ENCODE measurements around the gene GJB3.

DNA sequence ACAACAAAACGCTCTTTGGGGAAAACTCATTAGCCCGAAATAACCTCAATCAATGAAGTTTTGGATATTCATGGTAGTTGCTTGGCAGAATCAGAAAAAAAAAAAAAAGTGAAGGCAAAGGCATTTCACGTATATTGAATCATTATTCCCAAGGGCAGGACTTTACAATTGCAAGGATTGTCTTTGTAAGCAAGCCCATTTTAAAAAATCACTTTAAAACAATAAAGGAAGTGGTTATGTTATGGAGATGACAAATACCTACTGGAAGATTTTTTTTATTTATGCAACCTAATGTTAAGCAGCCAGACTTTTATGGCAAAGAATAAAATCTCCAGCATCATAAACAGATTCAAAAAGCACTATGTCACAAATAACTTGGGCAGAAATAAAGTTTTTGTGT lies 12.2 kb upstream of the GJB3 start:
- TF ChIP-seq EZH2 (IDR thresholded peaks at IDR 0.05; ENCODE audit: insufficient read depth, poor library complexity, severe bottlenecking) (no peak), EZH2phosphoT487 (IDR thresholded peaks at IDR 0.05; ENCODE audit: insufficient read depth, low read depth) (no peak)

Data from GM23248 (cell line).